HG03060 (cell line): ENCODE results near the gene GLIS1.

Experiments used
- ATAC-seq: cut with Tn5 transposase; IDR thresholded peaks from one replicate; pipeline ENCODE4 v1.9.1; 2021; ENCODE audit warnings: low read depth, moderate number of reproducible peaks; ENCODE audit not compliant: unreplicated experiment

Gene GLIS1

GRCh38 chr1:53459321-53460175 is 279.4 kb downstream of the GLIS1 start, which contains the start of gene DMRTB1:
DMRTB1 (plus strand) TSS chr1:53459399; CDS start chr1:53459454, 55 bp downstream.
- no peak for ATAC-seq

- ATAC-seq, result no peak
Observed at GRCh38 chr1:53458634-53459033, 280.3 kb downstream of the GLIS1 start.
